Superior temporal gyrus (tissue), 1 donor: ENCODE data around the gene NUDCD2.

Source experiments
- DNase-seq: peaks from one replicate; pipeline ENCODE4 v3.0.0-alpha.2; 2016; ENCODE audit errors: extremely low spot score

The NUDCD2 gene

DNA sequence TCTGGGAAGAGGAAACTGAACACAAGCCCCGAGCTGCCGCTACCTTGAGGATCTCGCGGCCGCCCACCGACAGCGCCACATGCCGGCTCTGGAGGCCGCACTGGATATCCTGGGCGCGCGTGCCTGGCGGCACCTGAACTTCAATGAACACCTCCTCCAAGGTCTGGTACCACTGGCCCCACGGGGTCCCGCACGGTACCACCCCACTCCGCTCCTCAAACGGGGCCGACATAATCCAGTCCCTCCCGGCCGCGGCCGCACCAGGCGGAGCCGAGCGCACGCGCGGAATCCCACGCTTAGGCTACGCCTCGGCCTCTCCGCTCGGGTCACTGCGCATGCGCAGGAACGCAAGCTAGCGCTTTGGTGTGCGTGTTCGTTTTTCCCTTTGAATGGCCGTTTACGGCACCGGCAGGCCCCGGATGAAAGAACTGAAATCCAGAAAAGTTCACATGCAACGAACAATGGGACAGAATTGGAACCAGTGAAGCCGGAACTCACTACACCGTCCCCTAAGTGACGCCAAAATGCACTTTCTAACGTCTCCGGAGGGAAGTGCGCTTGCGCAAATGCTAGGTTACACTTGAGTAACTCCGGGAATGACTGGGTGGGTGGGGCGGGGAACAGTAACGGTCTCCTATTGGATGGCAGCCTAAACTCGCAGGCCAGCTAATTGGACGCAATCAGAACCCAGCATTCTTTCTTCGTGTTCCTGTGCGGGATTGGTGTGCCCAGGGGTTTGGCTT, at the start of gene NUDCD2:
Gene NUDCD2, minus strand, starts transcription at position 284 of the 743 bp plus-strand sequence. Its CDS starts 52 bp downstream, at position 232.
- peak; percentile 99 for DNase-seq

- peak; percentile 46 for DNase-seq
Observed at GRCh38 chr5:163509291-163509951, 49.5 kb upstream of the NUDCD2 start.

DNA sequence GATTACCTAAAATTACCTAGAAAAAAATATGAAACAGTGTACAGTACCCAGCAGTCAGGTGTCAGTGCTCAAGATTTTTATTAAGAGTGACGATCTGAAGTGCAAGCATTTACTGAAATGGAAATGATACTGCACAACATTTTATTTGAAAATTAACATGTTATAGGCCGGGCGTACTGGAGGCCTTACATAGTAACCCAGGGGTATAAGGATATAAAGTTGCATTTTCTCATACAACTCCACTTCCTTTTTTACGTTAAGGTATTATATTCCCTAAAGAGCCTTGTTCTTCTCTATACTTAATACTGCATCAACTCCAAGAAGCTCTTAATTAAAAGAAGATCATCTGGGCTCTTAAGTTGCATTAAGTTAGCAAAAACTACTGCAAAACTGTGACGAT, 48.9 kb upstream of the NUDCD2 start:
- DNase-seq, result no peak

DNA sequence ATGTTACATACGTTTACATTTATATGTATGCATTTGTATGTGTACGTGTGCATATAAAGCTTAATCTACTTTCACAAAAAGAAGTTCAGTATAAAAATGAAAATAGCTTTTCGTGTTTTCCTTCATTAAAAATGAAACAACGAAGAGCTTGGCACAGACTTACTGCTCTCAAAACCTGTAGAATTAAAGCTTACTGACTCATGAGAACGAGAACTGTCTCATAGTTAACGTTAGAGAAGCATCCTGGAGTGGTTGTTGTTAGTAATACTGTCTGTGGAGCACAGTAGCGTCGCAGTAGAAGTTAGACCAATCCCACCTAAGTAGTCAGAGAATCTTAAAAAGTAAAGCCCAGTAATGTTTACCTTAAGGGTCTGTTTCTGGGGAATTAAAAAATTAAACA, 46.8 kb upstream of the NUDCD2 start:
- peak; percentile 35 for DNase-seq

DNA sequence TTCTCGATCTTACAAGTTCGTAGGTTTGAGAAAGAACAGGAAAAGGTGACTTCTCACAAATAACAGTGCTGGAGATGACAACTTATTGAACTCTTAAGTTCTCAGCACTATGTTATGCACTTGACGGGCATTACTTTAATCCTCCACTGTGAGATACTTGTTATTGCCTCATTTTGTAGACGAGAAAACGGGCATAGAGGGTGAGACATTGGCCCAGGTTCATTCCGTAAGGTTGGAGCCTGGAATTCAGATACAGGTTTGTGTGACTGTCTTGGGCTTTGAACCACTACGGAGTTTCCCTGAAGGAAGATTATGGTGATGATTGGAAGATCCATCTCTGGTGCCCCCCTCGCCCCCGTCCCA, 46.2 kb upstream of the NUDCD2 start:
- no peak for DNase-seq

- peak; percentile 97 for DNase-seq
Observed at GRCh38 chr5:163505368-163506094, 45.6 kb upstream of the NUDCD2 start, which contains the start of gene MAT2B. Gene MAT2B, plus strand, starts transcription at chr5:163505619. Its CDS starts 68 bp downstream, at chr5:163505687.

- DNase-seq, result no peak
Observed at GRCh38 chr5:163505049-163505367, 45.1 kb upstream of the NUDCD2 start.

GRCh38 chr5:163504079-163504931, 44.4 kb upstream of the NUDCD2 start:
- peak; percentile 77 for DNase-seq

DNA sequence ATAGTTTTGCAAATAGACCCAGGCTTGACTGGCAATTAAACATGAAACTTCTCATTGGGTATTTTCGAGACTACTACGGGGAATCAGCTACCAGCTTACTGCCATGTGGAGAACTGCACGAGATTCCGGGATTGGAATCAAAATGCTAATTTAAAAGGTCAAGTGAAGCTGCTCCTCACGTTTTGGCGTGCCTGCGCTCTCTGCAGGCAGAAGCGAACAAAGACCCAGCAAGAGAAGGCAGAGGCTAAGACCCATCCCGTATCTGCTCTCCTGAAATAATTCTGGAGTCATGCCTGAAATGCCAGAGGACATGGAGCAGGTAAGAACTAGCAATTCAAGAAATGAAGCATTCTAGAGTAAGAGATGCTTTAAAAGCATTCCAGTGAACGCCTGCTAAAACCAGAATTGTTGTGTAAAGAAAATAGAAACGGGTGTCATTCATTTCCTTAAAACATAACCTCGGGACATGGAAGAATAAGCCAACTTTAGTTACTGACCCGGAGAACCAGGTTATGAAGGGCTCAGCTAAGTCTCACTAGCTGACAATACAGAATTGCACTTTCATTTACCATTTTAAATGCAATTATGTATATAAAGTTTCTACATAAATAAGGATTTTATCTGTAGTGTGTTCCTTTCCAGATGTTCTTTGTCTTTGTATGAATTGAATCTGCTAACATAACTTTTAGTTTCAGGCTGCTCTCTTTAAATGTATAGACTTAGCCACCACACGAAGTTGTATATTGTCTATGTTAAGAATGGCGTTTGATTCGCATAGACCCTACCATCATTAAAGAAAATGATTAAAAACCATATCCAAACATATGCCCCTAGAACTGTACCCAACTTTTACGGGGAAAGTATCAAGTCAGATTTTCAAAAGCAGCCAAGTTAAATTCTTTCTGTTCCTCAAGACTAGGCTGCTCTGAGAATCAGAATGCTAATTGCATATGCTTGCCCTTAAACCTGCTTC, 43.5 kb upstream of the NUDCD2 start:
- DNase-seq, result peak; percentile 76

DNA sequence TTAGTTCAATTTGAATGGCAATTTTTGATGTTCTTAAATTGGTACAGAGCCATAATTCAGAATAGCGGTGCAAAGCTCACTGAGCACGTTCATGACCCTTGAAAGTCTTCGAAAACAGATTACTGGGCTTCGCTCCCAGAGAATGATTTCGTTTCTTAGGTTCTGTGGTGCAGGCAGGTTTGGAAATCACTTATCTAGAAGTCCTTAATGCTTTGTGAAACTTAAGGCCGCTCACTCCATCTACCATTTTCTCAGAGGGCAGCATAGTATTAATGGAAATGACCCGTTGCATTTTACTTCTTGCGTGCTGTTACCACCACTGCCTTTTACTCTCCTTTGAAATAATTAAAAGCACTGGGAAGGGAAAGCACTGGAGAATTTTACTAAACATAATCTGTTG, 42.6 kb upstream of the NUDCD2 start:
- no peak for DNase-seq

DNA sequence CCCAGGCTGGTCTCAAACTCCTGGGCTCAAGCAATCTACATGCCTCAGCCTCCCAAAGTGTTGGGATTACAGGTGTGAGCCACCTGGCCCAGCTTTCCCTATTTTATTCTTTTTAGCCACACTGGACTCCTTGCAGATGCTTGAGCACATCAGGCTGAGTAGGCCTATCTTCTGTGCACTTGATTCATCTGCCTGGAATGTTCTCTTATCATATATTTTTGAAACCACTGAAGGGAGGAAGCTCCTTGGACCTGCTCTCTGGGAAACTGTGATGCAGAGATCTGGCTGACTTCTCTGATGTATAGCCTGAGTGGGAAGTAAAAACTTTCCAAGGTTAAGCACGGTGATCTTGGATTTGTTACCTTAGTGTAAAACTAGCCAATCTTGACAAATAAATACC, 39.0 kb upstream of the NUDCD2 start:
- no peak for DNase-seq

DNA sequence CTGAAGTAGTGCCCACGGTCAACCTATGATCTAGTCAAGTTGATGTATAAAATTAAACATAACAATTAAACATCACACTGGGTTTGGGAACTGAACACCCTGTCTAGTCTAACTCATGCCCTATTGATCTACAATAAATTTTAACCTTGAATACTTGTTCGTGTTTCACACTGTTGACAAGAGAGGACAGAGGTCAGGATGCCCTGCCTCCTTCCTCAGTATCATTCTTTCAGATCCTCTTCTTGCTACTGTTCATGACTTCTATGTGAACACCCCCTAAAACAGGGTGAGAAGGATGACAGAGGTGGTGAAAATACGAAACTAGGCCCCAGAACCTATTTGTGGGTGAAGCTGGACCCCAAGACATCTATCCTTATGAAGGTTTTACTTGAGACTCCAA, 37.4 kb upstream of the NUDCD2 start:
- DNase-seq, result no peak

DNA sequence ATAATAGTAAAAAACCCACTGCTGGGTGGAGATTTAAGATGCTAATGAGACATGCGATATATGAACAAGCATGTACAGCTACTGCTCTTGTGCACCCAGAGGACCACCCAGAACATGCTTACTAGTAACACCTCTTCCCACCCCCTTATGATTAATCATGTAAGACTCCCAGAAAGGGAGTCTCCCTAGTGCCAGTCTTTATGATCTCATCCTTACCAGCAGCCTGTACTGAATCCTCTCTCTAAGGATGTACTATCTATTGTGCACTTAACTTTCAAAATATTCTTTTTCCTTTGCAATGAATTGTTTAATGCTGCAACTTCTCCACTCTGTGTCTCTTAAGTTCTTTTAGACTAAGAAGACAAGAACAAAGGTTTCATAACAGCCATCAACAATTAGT, 36.4 kb upstream of the NUDCD2 start:
- DNase-seq, result no peak

- DNase-seq, result no peak
Observed at GRCh38 chr5:163489745-163490075, 29.8 kb upstream of the NUDCD2 start.

GRCh38 chr5:163489055-163489744, 29.3 kb upstream of the NUDCD2 start:
- no peak for DNase-seq

DNA sequence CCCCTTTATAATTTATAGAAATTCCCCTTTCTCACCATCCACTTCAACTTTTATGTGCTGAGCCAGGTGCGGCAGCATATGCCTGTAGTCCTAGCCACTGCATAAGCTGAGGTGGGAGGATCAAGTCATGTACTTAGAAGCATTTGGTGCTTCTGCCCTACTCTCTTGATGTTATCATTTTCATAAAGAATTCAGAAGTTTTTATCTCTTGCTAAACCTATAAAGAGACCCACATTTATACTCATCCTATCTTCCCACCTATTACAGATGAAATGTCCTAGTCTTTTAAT, 19.0 kb upstream of the NUDCD2 start:
- DNase-seq, result no peak

- DNase-seq, result no peak
Observed at GRCh38 chr5:163478126-163478981, 18.5 kb upstream of the NUDCD2 start.

DNA sequence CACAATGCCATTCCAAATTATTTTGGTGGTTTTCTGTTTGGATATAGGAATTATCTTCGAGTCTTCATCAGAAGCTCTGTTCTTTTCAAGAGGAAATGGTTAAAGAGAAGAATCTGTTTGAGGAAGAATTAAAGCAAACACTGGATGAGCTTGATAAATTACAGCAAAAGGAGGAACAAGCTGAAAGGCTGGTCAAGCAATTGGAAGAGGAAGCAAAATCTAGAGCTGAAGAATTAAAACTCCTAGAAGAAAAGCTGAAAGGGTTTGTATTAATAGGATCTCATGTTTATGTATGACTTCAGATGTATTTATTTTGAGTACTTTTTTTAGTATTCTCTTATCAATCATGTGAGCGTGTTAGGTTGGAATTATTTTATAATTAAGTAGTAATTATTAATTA, 15.5 kb upstream of the NUDCD2 start:
- no peak for DNase-seq

- no peak for DNase-seq
Observed at GRCh38 chr5:163473635-163474243, 13.8 kb upstream of the NUDCD2 start.
